Urinary bladder (tissue), 4 donors: Measurements from ENCODE around the gene SLF2. TPM values are rescaled to one million over a fixed set of nuclear protein-coding genes. Genes with fewer than 3 reads are reported as not detected.

Experiments used
- DNase-seq: peaks from one replicate; pipeline ENCODE4 v3.0.0-alpha.2; 2015; ENCODE audit errors: extremely low spot score
- H3K27ac ChIP-seq: one replicate; pipeline ENCODE4 v1.5.1; 2013; ENCODE audit warnings: low read depth, mild to moderate bottlenecking, moderate library complexity
- H3K36me3 ChIP-seq: one replicate; pipeline ENCODE4 v1.6.1; 2013; ENCODE audit warnings: mild to moderate bottlenecking, moderate library complexity; ENCODE audit not compliant: insufficient read depth
- H3K4me1 ChIP-seq: one replicate; pipeline ENCODE4 v1.6.1; 2013; ENCODE audit warnings: mild to moderate bottlenecking, moderate library complexity; ENCODE audit not compliant: insufficient read depth
- H3K4me3 ChIP-seq: one replicate; pipeline ENCODE4 v1.5.1; 2013; ENCODE audit warnings: low read depth, low read length
- WGBS: extraction: QIAGEN DNeasy Blood & Tissue Kit; methylation state at CpG from one replicate; pipeline ENCODE4 v1.1.7; 2013; 5-methylcytosine and 5-hydroxymethylcytosine counted together
- polyA plus RNA-seq: library from polyadenylated mRNA; stranded (reverse); fragments of 200-250 nt; gene quantifications from one replicate; pipeline ENCODE4 v1.2.3, GENCODE V29; 2013
- total RNA-seq: library from RNA; depleted of rRNA; stranded (reverse); fragments of >200 nt; gene quantifications from one replicate; pipeline ENCODE4 v1.2.3, GENCODE V29; 2014
- donor health status: healthy with polysubstance abuse.
- donor health status: healthy.

SLF2 gene
- total and polyA plus RNA-seq, 2 donors: 13.9 to 114 TPM

DNA sequence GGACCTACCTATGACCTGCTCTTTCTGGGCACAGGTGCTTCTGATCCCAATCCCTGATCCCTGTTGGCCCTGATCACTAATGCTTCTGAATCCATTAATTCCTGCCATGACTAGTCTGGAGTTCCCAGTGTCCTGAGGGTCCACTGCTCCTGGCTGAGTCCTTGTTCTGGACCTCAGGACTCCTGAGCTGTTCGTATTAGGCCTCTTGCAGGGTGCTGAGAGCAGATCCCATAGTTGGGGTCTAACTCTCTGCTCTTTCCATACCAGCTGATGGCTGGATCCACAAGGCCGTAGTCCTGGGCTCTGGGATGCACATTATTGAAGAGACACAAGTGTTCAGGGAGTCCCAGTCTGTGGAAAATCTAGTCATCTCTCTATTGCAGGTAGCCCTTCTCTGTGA lies 67.5 kb downstream of the SLF2 start:
- H3K4me3 ChIP-seq: no peak overlapping the region
- no peaks in the 10 kb centered on the region for H3K36me3 ChIP-seq
- H3K4me1 ChIP-seq: no peaks in the 10 kb centered on the region
- DNase-seq: no peak
- no peak overlapping the region for H3K27ac ChIP-seq
- 85% methylated on average over 2 of the region's 2 CpGs for WGBS

DNA sequence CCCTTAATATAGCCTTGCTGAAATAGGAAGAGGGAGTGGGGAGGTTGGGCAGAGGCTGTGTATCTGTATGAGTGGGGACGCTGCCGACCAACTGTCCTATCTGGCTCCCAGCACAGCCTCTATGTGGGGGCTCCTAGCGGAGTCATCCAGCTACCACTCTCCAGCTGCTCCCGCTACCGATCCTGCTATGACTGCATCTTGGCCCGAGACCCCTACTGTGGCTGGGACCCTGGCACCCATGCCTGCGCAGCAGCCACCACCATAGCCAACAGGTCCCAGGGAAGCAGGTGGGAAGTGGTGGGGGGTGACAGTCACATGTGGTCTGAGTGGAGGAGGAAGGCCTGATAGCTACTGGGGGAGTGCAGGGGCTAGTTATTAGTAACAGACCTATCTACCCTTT lies 67.9 kb downstream of the SLF2 start:
- Histone ChIP-seq H3K4me3 (no peak overlapping the region), H3K27ac (no peak overlapping the region), H3K36me3 (no peaks in the 10 kb centered on the region), H3K4me1 (no peaks in the 10 kb centered on the region)
- 94% methylated on average over 7 of the region's 7 CpGs for WGBS
- DNase-seq: no peak

DNA sequence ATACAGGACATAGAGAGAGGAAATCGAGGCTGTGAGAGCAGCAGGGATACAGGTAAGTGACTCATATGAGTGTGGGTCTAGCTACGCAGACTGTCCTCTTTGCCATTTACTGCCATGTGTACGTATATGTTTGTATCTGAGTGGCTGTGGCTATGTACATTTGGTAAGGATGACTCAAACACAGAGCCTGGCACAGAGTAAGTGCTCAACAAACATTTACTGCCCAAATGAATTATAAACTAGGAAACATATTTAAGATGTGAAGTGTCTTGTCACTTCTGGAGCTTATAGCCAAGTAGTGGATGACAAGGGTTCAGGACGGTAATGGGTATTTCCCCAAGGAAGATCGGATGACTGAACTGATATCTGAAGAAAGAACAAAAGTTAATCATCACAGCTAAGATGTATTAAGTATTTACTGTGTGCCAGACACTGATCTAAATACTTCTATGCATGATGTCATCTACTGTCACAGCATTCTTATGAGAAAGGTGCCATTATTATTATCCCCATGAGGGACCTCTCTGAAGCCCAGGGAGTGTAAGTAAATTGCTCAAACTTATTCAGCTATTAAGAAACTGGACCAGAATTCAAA lies 68.5 kb downstream of the SLF2 start:
- H3K36me3 ChIP-seq: no peaks in the 10 kb centered on the region
- no peak for DNase-seq
- no peak overlapping the region for H3K27ac ChIP-seq
- 88% methylated on average over 5 of the region's 5 CpGs for WGBS
- H3K4me1 ChIP-seq: no peaks in the 10 kb centered on the region
- H3K4me3 ChIP-seq: no peak overlapping the region

DNA sequence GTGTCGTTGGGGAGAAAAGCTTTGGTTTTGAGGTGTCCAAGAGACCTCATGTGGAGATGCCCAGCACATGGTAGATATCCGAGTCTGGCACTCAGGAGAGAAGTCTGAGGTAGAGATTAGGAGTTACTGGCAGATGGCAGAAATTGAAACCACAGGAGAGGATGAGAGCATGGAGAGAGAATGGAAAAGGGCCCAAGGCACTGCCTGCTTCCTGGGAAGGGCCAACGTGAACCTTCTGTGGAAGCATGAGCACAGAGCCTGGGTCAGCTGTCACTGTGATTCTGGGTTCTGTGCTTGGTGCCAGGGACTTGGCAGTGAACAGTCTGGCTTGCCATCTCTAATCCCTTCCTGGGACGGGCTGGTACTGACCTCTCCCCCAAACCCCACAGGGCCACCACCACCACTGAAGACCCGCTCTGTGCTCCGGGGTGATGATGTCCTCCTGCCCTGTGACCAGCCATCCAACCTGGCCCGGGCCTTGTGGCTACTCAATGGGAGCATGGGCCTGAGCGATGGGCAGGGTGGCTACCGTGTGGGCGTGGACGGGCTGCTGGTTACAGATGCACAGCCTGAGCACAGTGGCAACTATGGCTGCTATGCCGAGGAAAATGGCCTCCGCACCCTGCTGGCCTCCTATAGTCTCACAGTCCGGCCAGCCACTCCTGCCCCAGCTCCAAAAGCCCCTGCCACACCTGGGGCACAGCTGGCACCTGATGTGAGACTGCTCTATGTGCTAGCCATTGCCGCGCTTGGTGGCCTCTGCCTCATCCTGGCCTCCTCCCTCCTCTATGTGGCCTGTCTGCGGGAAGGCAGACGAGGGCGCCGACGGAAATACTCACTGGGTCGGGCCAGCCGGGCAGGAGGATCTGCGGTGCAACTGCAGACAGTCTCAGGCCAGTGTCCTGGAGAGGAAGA lies 70.4 kb downstream of the SLF2 start:
- Histone ChIP-seq H3K36me3 (no peaks in the 10 kb centered on the region), H3K4me3 (no peak overlapping the region), H3K27ac (no peak overlapping the region), H3K4me1 (no peaks in the 10 kb centered on the region)
- DNase-seq: no peak
- WGBS: 87% methylated on average over 24 of the region's 24 CpGs

DNA sequence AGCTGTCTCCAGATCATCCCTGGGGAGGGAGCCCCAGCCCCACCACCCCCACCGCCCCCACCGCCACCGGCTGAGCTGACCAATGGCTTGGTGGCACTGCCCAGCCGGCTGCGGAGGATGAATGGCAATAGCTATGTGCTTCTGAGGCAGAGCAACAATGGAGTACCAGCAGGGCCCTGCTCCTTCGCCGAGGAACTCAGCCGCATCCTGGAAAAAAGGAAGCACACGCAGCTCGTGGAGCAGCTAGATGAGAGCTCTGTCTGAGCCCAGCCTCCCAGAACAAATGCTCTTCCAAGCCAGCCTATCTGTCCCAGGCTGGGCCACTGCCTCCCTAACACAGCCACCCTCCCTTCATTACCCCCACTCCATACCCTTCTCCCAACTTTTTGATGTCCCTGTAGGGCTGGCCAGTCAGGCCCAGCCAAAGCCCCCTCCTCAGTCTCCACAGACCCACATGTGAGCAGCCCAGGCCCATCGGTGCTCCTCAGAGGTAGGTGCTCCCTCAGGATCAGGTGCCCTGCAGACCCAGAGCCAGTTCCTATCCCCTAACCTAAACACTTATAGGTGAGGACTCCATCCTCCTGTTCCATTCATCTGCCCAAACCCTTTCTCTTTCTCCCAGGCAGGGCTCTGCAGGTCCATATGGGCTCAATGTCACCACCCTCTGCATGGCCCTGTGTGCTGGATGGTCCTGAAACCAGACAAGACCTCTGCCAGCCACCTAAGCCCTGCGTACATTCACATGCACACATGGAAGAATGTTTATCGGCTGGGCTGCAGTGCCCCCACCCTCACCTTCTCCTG lies 71.3 kb downstream of the SLF2 start:
- Histone ChIP-seq H3K27ac (no peak overlapping the region), H3K4me1 (no peaks in the 10 kb centered on the region), H3K36me3 (no peaks in the 10 kb centered on the region), H3K4me3 (no peak overlapping the region)
- DNase-seq: no peak
- 82% methylated on average over 13 of the region's 13 CpGs for WGBS

DNA sequence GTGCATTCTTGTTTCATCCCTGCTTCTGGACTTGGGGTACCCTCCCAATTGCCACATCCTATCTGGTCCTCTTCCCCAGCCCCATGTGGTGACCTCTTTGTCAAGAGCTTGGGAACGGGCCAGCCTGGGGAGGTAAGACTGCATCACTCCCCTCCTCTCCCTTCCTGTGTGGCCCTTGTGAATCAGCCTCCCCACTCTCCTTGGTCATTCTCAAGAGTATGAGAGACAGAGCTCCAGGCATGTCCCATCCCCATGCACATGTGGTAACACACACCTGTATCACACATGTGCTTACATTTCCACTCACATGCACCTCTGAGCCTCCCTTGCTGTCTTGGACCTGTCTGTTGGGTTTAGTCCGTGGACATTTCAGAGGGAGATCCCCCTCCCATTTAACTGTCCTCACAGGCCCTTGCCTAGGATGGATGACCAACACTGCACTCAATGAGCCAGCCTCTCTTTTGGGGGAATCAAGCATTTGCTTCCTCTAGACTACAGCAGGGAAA lies 72.0 kb downstream of the SLF2 start:
- no peaks in the 10 kb centered on the region for H3K36me3 ChIP-seq

DNA sequence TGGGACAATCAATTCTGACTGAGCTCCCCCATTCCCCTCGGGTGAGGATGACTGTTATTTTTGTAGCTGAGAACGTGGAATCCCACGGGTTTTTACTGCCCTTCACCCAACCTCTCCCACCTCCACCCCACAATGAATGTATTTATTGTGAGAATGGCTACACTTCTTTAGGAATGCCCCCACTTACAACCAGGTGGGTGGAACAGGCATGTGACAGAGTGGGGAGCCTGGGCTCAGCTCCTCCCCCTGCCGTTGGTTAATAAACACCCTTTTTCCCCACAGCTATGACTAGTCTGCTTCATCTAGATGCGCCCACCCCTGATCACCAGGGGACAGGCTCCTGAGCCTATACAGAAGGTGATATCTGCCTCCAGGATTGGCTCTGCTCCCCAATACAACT lies 72.6 kb downstream of the SLF2 start:
- Histone ChIP-seq H3K36me3 (no peaks in the 10 kb centered on the region), H3K4me3 (no peak overlapping the region), H3K27ac (no peak overlapping the region), H3K4me1 (no peaks in the 10 kb centered on the region)
- 75% methylated on average over 5 of the region's 5 CpGs for WGBS
- no peak for DNase-seq

More for the DNA sequence above, 72.0 kb downstream of the SLF2 start:
- Histone ChIP-seq H3K4me1 (no peaks in the 10 kb centered on the region), H3K27ac (no peak overlapping the region), H3K4me3 (no peak overlapping the region)
- 70% methylated on average over 2 of the region's 2 CpGs for WGBS
- no peak for DNase-seq

DNA sequence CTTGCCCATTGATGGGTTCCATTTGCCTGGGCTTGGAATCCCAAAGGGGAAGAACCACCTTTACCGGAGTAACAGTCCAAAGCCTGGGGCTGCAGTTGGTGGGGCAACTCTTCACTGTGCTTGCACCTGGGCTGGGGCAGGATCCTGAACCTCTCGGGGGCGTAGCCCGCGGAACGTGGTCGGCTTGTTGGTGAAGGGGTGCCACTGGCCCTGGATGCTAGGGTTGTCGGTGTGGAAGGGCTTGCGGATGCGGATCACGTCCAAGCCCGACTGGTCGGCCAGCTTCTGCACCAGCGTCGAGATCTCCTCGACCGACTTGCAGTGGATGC lies 73.8 kb downstream of the SLF2 start:
- no peak for DNase-seq
- H3K4me1 ChIP-seq: no peaks in the 10 kb centered on the region
- H3K27ac ChIP-seq: no peak overlapping the region
- no peaks in the 10 kb centered on the region for H3K36me3 ChIP-seq
- WGBS: 18% methylated on average over 17 of the region's 17 CpGs
- peak overlapping the region; percentile 79 for H3K4me3 ChIP-seq

DNA sequence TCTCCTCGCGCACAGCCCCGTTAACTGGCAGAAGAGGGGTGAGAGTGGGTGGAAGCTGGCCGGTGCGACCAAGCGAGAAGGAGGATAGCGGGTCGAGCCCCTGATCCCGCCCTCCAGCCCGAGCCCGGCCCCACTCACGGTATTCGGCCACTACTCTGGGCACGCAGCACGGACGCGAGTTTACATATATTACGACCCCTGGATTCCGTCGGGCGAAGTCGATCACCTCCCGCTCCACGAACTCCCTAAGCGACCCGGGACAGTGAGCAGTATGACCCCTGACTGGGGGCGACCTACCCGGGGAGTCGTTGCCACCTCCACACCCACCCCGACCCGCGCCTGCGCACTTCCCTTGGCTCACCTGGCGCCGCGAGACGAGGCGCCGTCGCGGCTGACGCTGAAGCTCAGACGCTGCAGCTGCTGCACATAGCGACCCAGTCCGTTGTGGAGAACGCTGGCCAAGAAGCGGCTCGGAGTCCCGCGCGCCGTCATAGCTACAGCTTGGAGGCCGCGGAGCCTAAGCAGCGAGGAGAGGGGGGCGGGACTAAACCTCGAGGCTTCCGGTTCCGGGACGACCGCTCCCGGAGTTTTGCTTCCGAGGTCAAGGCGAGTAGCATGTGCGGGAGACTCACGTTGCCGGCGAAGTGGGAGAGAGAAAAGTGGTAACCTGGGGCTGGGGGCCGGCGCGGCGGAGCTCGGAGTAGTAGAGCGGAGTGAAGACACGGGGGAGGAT lies 74.4 kb downstream of the SLF2 start, which contains the start of the genes MRPL43 and TWNK:
TSS of gene MRPL43 (minus strand) at position 546 of the 733 bp plus-strand sequence. CDS start at position 492, 54 bp downstream.
TSS of gene TWNK (plus strand) at position 592 of the 733 bp plus-strand sequence. CDS start 668 bp downstream, outside the sequence.
- Histone ChIP-seq H3K36me3 (no peaks in the 10 kb centered on the region), H3K27ac (peak within 1 kb of the TSS; percentile 83), H3K4me1 (no peaks in the 10 kb centered on the region), H3K4me3 (peak within 1 kb of the TSS; percentile 79)
- DNase-seq: no peak
- WGBS: under 1% methylated on average over 75 of the region's 75 CpGs

DNA sequence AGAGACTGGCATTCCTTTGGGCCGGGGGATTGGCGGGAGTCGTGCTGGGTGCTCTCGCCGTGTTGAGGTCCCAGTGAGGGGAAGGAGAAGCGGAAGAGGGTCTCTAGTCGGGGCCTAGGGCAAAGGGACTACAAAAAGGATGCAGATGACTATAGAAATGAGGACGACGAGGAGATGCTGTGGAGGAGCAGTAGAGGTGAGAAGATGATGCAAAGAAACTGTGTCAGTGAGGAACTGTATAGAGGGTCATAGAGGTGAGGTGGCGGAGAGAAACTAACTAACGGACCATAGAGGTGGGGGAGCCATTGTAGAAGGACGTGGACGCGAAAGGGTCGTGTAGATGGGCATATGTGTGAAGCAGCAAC lies 74.9 kb downstream of the SLF2 start:
- DNase-seq: no peak
- Histone ChIP-seq H3K4me1 (no peaks in the 10 kb centered on the region), H3K4me3 (peak overlapping the region; percentile 79), H3K27ac (no peak overlapping the region), H3K36me3 (no peaks in the 10 kb centered on the region)
- WGBS: 1% methylated on average over 15 of the region's 15 CpGs

DNA sequence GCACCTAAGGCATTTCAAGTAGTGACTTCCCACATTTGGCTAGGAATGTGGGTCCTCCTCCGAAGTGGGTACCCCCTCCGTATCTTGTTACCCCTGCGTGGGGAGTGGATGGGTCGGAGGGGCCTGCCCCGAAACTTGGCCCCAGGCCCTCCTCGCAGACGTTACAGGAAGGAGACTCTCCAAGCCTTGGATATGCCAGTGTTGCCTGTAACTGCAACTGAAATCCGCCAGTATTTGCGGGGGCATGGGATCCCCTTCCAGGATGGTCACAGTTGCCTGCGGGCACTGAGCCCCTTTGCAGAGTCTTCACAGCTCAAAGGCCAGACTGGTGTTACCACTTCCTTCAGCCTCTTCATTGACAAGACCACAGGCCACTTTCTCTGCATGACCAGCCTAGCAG lies 75.4 kb downstream of the SLF2 start:
- H3K27ac ChIP-seq: no peak overlapping the region
- no peak overlapping the region for H3K4me3 ChIP-seq
- WGBS: 63% methylated on average over 10 of the region's 10 CpGs
- no peak for DNase-seq
- H3K36me3 ChIP-seq: no peaks in the 10 kb centered on the region
- H3K4me1 ChIP-seq: no peaks in the 10 kb centered on the region

DNA sequence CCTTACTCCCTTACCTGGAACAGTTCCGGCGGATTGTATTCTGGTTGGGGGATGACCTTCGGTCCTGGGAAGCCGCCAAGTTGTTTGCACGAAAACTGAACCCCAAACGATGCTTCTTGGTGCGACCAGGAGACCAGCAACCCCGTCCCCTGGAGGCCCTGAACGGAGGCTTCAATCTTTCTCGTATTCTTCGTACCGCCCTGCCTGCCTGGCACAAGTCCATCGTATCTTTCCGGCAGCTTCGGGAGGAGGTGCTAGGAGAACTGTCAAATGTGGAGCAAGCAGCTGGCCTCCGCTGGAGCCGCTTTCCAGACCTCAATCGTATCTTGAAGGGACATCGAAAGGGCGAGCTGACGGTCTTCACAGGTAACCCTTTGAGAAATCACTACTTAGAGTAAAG lies 76.3 kb downstream of the SLF2 start:
- no peaks in the 10 kb centered on the region for H3K4me1 ChIP-seq
- DNase-seq: no peak
- H3K27ac ChIP-seq: no peak overlapping the region
- H3K4me3 ChIP-seq: no peak overlapping the region
- no peaks in the 10 kb centered on the region for H3K36me3 ChIP-seq
- WGBS: 87% methylated on average over 21 of the region's 21 CpGs
